Measurements from ENCODE around the gene ERC1.
"Not testable (repeated sequence)": the region's sequence is repeated elsewhere in the genome, so short reads cannot be mapped to it uniquely, and the experiment has no call there.

Gene ERC1

GRCh38 chr12:1132311-1132710, 141.3 kb downstream of the ERC1 start:
- DNase-seq = no peak

- no peak for DNase-seq
These were observed 147.7 kb downstream of the ERC1 start for GRCh38 chr12:1138691-1139090.

GRCh38 chr12:1146758-1147157, 155.7 kb downstream of the ERC1 start:
- not testable (repeated sequence) for DNase-seq

GRCh38 chr12:1147821-1148220, 156.8 kb downstream of the ERC1 start:
- no peak for DNase-seq

GRCh38 chr12:1157046-1157445, 166.0 kb downstream of the ERC1 start:
- DNase-seq = no peak

GRCh38 chr12:1161197-1161596, 170.2 kb downstream of the ERC1 start:
- peak; percentile 25 for DNase-seq

- DNase-seq = no peak
These were observed 171.2 kb downstream of the ERC1 start for GRCh38 chr12:1162081-1162760.

- no peak for DNase-seq
These were observed 176.8 kb downstream of the ERC1 start for GRCh38 chr12:1167784-1168183.

- no peak for DNase-seq
These were observed 179.4 kb downstream of the ERC1 start for GRCh38 chr12:1170411-1170810.

GRCh38 chr12:1171657-1172408, 180.8 kb downstream of the ERC1 start:
- no peak for DNase-seq

GRCh38 chr12:1173781-1174617, 183.0 kb downstream of the ERC1 start:
- no peak for DNase-seq

- no peak for DNase-seq
These were observed 183.6 kb downstream of the ERC1 start for GRCh38 chr12:1174659-1175058.

GRCh38 chr12:1176191-1176590, 185.2 kb downstream of the ERC1 start:
- DNase-seq = no peak

GRCh38 chr12:1179128-1179527, 188.1 kb downstream of the ERC1 start:
- DNase-seq = no peak

GRCh38 chr12:1182069-1182468, 191.0 kb downstream of the ERC1 start:
- no peak for DNase-seq

GRCh38 chr12:1184402-1184801, 193.4 kb downstream of the ERC1 start:
- DNase-seq = no peak

- DNase-seq = no peak
These were observed 194.6 kb downstream of the ERC1 start for GRCh38 chr12:1185460-1186182.

- no peak for DNase-seq
These were observed 195.3 kb downstream of the ERC1 start for GRCh38 chr12:1186298-1186697.

GRCh38 chr12:1188016-1188415, 197.0 kb downstream of the ERC1 start:
- DNase-seq = peak; percentile 56

GRCh38 chr12:1189163-1189562, 198.1 kb downstream of the ERC1 start:
- DNase-seq = no peak

- no peak for DNase-seq
These were observed 204.5 kb downstream of the ERC1 start for GRCh38 chr12:1195513-1195912.

- DNase-seq = no peak
These were observed 206.4 kb downstream of the ERC1 start for GRCh38 chr12:1197264-1198018.

Measured in MV-4-11 (cell line).